Mucosa of rectum (tissue), 2 donors: ENCODE data around the gene FAM222A.

Source experiments
- H3K27ac ChIP-seq, 2 donors: one replicate each; pipeline ENCODE4 v1.7.0; 2013; ENCODE audit warnings: inconsistent platforms in 2 of 2, low read depth in 2 of 2, low read length in 2 of 2
- H3K27me3 ChIP-seq, 2 donors: one replicate each; pipeline ENCODE4 v1.7.0; 2013; ENCODE audit warnings: low read length in 2 of 2; ENCODE audit not compliant: control insufficient read depth in 2 of 2, insufficient read depth in 2 of 2
- H3K36me3 ChIP-seq, 2 donors: one replicate each; pipeline ENCODE4 v1.7.0; 2013; ENCODE audit warnings: low read length in 2 of 2; ENCODE audit not compliant: control insufficient read depth in 2 of 2, insufficient read depth in 2 of 2
- H3K4me1 ChIP-seq, 2 donors: one replicate each; pipeline ENCODE4 v1.7.0; 2013; ENCODE audit warnings: low read length in 2 of 2, mild to moderate bottlenecking in 1 of 2; ENCODE audit not compliant: control insufficient read depth in 2 of 2, insufficient read depth in 2 of 2
- H3K4me3 ChIP-seq, 2 donors: one replicate each; pipeline ENCODE4 v1.7.0; 2013; ENCODE audit warnings: low read length in 2 of 2
- H3K9ac ChIP-seq, 2 donors: one replicate each; pipeline ENCODE4 v1.7.0; 2013; ENCODE audit warnings: low read length in 2 of 2, low read depth in 1 of 2, mild to moderate bottlenecking in 1 of 2
- H3K9me3 ChIP-seq, 2 donors: one replicate each; pipeline ENCODE4 v1.7.0; 2013; ENCODE audit warnings: low read length in 2 of 2; ENCODE audit not compliant: control insufficient read depth in 2 of 2
- donor health status: healthy.
- donor health status: Normal muscosa, but diverticular disease.

Gene FAM222A

DNA sequence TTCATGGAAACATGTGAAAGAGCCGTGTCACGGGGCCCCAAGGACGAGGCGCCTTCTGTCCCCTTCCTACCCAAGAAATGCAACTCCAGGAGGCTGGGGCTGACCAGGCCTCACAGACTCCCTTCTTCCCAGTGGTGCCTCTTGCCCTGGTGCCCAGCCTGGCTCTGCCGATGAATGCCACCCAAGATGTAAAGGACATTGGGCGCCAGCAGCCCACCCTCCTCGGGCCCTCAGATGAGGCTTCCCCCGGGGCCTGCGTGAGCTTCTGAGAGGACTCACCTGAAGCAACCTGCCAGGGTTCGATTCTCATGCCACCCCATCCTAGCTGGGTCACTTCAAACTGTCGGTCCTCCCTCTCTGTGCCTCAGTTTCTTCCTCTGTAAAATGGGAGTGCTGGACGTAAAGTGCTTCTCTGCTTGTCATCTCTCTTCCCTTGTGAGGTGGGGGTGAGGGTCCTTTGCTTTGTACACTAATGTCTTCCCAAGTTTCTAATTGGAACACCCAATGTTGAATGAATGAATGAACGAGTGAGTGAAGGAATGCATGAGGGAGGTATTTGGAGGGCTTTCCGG lies 10.8 kb downstream of the FAM222A start:
- no peaks in the 10 kb centered on the region for H3K36me3 ChIP-seq
- H3K4me1 ChIP-seq = peaks cover 0 to 4% of the 10 kb centered on the region in 2 donors
- H3K4me3 ChIP-seq = no peak overlapping the region
- no peaks in the 10 kb centered on the region for H3K9me3 ChIP-seq
- no peak overlapping the region for H3K27ac ChIP-seq
- H3K27me3 ChIP-seq = no peaks in the 10 kb centered on the region
- H3K9ac ChIP-seq = no peak overlapping the region

DNA sequence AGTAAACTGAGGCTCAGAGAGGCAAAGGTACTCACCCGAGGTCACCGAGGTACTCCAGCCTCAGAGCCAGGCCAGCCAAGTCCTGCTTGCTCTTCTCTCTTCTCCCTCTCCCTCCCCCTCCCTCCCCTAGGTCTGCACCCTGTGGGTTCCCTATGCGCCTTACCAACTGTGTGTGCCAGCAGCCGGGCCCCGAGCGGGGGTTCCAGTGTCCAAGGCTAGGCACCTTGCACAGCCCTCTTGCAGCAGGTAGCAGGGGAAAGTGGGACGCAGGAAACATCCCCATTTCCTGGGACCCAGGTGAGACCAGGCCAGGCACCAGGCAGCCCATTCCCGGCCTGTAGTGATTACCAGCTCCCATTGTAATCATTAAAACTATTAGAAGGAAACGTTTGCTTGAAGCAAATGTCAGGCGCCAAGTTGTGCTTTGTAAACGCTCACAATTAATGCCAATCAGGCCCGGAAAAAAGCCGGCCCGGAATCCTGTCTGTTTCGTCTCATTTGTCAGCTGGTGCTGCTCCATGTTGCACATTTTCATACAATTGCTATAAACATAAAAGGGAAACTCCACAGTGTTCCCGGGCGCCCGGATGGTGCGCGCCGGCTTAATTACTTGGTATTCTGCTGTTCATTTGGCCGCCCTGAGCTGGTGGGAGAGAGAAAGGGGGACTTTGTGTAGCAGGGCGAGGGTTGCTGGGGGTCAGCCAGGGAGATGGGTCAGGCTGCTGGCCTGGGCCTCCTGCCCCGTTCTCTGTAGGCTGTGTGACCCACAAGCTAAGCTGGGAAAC lies 11.9 kb downstream of the FAM222A start:
- Histone ChIP-seq H3K9ac (no peak overlapping the region), H3K27ac (no peak overlapping the region)

DNA sequence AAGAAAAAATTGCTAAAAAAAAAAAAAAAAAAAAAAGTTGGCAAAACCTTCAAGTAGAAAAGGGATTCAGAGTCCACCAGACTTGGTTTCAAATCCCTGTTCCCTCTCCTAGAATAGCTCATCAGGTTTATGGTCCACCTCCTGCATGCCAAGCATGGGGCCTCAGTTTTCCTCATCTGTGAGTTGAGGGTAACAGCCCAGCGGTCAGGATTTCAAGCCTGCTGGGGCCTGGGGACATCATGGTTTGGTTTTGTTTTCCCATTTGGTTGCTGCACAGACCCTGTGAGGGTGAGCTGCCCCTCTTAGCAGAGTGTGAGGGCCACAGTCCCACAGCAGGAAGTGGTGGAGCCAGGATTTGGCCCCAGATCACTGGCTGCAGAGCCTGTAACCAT lies 12.5 kb downstream of the FAM222A start:
- Histone ChIP-seq H3K27ac (no peak overlapping the region), H3K36me3 (no peaks in the 10 kb centered on the region), H3K27me3 (no peaks in the 10 kb centered on the region), H3K4me1 (peaks cover 0 to 4% of the 10 kb centered on the region in 2 donors), H3K9ac (no peak overlapping the region), H3K4me3 (no peak overlapping the region), H3K9me3 (no peaks in the 10 kb centered on the region)

More for the DNA sequence above, 11.9 kb downstream of the FAM222A start:
- H3K27me3 ChIP-seq = no peaks in the 10 kb centered on the region
- H3K9me3 ChIP-seq = no peaks in the 10 kb centered on the region
- H3K36me3 ChIP-seq = no peaks in the 10 kb centered on the region
- H3K4me1 ChIP-seq = peaks cover 0 to 4% of the 10 kb centered on the region in 2 donors
- no peak overlapping the region for H3K4me3 ChIP-seq

DNA sequence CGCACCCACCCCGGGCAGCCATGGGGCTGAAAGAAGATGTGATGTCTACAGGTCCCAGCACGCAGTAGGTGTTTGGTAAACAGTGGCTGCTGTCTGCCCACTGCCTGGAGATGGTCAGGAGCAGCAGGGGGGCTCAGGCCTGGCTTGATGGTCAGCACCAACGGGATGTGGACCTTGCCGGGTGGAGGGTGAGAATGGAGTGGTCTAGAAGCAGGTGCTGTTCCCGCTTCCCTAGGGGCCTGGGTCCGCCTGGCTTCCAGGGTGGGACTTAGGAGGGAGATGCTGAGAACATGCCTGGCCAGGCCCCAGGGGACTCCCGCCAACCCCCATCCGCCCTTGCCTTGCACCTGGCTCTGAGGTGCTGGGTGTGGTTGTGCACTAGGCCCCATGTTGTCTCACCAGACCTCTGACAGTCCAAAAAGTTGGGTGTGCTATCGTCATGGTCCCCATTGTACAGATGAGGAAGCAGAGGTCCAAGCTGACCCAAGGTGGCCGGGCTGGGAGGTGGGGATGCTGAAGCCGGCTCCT lies 12.9 kb downstream of the FAM222A start:
- peaks cover 0 to 4% of the 10 kb centered on the region in 2 donors for H3K4me1 ChIP-seq
- H3K27ac ChIP-seq = no peak overlapping the region
- no peaks in the 10 kb centered on the region for H3K27me3 ChIP-seq
- H3K36me3 ChIP-seq = no peaks in the 10 kb centered on the region
- no peak overlapping the region for H3K4me3 ChIP-seq
- H3K9me3 ChIP-seq = no peaks in the 10 kb centered on the region
- no peak overlapping the region for H3K9ac ChIP-seq

DNA sequence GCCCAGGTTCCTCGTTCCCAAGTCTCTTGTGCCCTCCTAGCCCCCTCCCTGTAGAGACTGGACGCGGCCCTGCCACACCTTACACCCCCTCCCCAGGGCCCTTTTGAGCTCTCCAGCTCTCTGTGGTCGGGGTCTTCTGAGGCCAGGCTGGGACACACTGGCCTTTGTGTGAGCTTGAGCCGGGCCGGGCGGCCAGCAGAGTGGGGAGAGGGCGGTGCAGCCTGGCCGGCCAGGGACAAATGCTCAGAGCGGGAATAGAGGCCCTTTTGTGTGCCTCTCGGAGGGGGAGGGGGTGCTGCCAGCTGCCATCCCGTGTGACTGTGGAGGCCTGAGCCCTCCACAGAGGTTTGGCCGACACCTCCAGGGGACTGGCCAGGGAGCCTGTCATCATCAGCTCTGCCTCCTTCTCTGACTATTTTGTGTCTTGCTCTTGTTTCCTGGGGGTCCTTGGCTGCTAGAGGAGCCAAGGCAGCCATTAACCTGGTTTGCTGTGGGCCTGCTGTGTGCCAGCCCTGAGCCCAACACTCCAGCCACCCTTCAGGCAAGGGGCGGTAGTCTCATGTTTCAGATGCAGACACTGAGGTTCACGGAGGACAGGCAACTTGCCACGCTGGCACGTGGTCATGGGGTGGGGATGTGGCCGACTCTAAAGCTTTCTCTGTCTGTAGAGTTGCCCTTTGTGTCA lies 13.6 kb downstream of the FAM222A start:
- no peak overlapping the region for H3K9ac ChIP-seq

DNA sequence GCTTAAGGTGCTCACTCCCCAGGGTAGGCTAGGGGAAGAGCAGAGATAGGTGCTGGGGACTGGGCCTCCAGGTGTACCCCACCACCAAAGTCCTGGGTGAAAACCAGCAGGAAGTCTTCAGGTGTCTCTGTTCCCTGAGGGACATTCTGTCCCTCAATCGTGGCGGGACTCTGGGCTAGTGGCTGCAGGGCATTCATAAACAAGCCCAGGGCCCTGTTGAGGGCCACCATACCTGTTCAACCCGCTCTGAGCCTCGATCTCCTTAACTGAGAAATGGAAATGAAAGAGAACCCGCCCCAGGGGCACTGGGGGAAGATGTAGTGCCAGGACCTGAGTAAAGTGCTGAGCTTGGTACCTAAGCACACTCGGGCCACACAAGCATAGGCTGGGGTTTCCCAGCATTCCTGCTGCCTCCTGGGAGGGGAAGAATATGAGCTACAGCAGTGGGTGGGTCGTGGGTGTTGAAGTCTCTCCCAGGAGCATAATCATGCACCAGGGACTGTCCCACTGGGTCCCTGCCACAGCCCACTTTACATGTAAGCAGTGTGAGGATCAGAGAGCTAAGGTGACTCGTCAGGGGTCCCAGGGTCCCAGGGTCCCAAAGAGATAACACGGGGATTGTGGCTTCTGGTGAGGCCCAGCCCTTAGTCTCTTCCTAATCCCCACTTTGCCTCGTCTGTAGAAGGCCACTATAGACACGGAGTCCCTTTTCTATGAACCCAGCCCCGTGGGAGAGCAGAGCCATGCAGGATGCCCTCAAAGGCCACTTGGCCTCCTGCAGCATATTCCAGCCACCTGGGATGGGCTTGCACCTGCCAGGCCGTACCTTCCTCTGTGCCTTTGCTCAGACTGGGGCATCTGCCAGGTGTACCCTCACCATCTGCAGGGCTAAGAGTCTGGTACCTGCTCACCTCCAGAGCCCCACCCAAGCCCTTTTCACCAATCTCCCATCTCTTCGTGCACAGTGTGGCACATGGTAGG lies 14.4 kb downstream of the FAM222A start:
- no peaks in the 10 kb centered on the region for H3K36me3 ChIP-seq
- H3K9ac ChIP-seq = no peak overlapping the region
- no peak overlapping the region for H3K27ac ChIP-seq
- peaks cover 0 to 3% of the 10 kb centered on the region in 2 donors for H3K4me1 ChIP-seq
- no peaks in the 10 kb centered on the region for H3K27me3 ChIP-seq
- H3K4me3 ChIP-seq = no peak overlapping the region
- no peaks in the 10 kb centered on the region for H3K9me3 ChIP-seq

More for the DNA sequence above, 13.6 kb downstream of the FAM222A start:
- H3K27me3 ChIP-seq = no peaks in the 10 kb centered on the region
- no peaks in the 10 kb centered on the region for H3K9me3 ChIP-seq
- no peak overlapping the region for H3K27ac ChIP-seq
- H3K4me1 ChIP-seq = peaks cover 0 to 4% of the 10 kb centered on the region in 2 donors
- no peak overlapping the region for H3K4me3 ChIP-seq
- H3K36me3 ChIP-seq = no peaks in the 10 kb centered on the region

DNA sequence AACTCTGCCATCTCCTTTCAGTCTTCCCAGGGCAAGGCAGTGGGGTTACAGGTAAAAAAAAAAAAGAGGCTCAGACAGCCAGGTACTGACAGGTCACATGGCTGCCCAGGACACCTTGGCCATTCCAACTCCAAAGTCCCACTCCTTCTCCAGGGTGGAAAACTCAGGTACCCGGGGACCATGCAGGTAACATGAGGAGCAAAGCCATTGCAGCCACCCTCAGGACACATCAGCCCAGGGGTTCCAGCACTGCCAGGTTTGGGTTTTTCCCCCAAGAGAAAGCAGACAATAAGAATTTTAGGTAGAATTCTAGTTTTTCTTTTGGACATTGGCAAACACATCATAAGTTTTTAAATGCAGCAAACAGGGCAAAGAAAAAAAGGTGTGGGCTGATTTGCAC lies 15.3 kb downstream of the FAM222A start:
- H3K27me3 ChIP-seq = no peaks in the 10 kb centered on the region
- H3K9me3 ChIP-seq = no peaks in the 10 kb centered on the region
- H3K4me1 ChIP-seq = no peaks in the 10 kb centered on the region
- no peaks in the 10 kb centered on the region for H3K36me3 ChIP-seq
- H3K27ac ChIP-seq = no peak overlapping the region
- no peak overlapping the region for H3K9ac ChIP-seq
- no peak overlapping the region for H3K4me3 ChIP-seq

DNA sequence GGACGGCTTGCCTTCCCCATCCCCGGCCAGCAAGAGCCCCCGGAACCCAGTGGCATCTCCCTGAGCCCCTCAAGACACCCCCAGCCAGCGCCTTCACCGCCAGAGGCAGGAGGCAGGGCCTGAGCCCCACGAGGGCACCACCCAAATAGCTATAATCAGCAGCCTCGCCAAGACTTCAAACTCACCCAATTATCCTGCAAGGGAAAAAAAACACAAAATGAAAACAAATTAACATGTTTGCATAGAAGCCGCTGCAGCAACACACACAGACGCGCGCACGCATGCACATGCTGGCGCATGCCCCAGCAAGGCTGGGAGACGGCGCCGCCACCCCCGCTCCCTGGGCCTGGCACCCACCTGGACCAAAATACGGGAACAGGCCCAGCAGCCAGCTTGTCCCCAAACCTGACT lies 15.8 kb downstream of the FAM222A start:
- H3K27ac ChIP-seq = no peak overlapping the region

DNA sequence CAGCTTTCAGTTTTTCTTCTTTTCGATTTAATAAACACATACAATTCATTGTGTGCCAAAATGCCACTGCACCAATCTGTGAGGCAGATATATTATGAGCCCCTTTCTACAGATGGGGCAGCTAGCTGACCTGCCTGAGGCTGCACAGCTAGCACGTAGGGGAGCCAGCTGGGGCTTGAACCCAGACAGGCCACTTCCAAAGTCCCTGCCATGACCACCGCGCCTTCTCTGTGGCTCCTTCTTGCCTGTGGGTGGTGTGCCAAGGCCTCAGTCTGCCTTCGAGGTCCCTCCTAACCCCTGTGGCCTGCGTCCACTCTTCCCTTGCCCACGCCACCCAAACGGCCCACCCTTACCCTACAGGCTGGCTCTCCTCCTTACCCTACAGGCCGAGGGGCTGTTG lies 16.2 kb downstream of the FAM222A start:
- Histone ChIP-seq H3K4me3 (no peak overlapping the region), H3K36me3 (no peaks in the 10 kb centered on the region), H3K27ac (no peak overlapping the region), H3K9me3 (no peaks in the 10 kb centered on the region), H3K4me1 (no peaks in the 10 kb centered on the region), H3K27me3 (no peaks in the 10 kb centered on the region), H3K9ac (no peak overlapping the region)

More for the DNA sequence above, 15.8 kb downstream of the FAM222A start:
- H3K36me3 ChIP-seq = no peaks in the 10 kb centered on the region
- no peak overlapping the region for H3K4me3 ChIP-seq
- no peaks in the 10 kb centered on the region for H3K4me1 ChIP-seq
- H3K27me3 ChIP-seq = no peaks in the 10 kb centered on the region
- no peaks in the 10 kb centered on the region for H3K9me3 ChIP-seq
- no peak overlapping the region for H3K9ac ChIP-seq
